ENCODE data around the gene RASD2.

- no peak for TF ChIP-seq POLR2A (IDR thresholded peaks at IDR 0.05; ENCODE audit: low read depth, low read length)
- TF ChIP-seq POLR2AphosphoS5 (IDR thresholded peaks at IDR 0.05; ENCODE audit: low read depth, low read length), result no peak
- no peak for TF ChIP-seq TAF1 (IDR thresholded peaks at IDR 0.05; ENCODE audit: borderline replicate concordance, low read depth, low read length)
Measured at GRCh38 chr22:35601013-35601580, 60.5 kb downstream of the RASD2 start.
